Measurements from ENCODE around the gene NUB1. TPM values are rescaled to one million over a fixed set of nuclear protein-coding genes. Genes with fewer than 3 reads are reported as not detected.

Gene NUB1
- polyA plus RNA-seq, 1 of the 3 experiments (the other 2 are of a cell fraction) = 54.0 TPM

DNA sequence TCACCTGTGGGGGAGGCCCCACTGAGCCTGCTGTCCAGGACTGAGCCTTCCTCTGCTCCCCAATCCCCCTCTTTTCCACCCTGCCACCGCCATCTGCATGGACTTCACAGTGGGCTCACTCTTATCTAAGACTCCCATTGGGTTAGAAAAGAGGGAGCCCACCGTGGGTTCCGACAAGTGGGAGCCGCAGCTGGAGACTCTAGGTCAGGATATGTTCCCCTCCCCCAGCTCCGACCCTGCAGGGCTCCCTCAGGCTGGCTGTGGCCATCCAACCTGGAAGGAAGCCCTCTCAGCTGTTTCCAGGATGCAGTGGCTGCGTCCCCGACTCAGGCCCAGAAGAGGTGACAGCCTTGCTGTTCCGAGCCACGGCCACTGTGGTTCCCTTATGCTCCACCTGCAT, 63.4 kb downstream of the NUB1 start (continued):
- TF ChIP-seq, protein P1, sequence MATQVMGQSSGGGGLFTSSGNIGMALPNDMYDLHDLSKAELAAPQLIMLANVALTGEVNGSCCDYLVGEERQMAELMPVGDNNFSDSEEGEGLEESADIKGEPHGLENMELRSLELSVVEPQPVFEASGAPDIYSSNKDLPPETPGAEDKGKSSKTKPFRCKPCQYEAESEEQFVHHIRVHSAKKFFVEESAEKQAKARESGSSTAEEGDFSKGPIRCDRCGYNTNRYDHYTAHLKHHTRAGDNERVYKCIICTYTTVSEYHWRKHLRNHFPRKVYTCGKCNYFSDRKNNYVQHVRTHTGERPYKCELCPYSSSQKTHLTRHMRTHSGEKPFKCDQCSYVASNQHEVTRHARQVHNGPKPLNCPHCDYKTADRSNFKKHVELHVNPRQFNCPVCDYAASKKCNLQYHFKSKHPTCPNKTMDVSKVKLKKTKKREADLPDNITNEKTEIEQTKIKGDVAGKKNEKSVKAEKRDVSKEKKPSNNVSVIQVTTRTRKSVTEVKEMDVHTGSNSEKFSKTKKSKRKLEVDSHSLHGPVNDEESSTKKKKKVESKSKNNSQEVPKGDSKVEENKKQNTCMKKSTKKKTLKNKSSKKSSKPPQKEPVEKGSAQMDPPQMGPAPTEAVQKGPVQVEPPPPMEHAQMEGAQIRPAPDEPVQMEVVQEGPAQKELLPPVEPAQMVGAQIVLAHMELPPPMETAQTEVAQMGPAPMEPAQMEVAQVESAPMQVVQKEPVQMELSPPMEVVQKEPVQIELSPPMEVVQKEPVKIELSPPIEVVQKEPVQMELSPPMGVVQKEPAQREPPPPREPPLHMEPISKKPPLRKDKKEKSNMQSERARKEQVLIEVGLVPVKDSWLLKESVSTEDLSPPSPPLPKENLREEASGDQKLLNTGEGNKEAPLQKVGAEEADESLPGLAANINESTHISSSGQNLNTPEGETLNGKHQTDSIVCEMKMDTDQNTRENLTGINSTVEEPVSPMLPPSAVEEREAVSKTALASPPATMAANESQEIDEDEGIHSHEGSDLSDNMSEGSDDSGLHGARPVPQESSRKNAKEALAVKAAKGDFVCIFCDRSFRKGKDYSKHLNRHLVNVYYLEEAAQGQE (IDR thresholded peaks at IDR 0.05; ENCODE audit: low read depth, low read length) = no peak
- no peak for TF ChIP-seq GABPA (IDR thresholded peaks at IDR 0.05; ENCODE audit: low read depth)
- TF ChIP-seq YY1 (IDR thresholded peaks at IDR 0.05; ENCODE audit: low read depth) = no peak
- TF ChIP-seq, protein P2, sequence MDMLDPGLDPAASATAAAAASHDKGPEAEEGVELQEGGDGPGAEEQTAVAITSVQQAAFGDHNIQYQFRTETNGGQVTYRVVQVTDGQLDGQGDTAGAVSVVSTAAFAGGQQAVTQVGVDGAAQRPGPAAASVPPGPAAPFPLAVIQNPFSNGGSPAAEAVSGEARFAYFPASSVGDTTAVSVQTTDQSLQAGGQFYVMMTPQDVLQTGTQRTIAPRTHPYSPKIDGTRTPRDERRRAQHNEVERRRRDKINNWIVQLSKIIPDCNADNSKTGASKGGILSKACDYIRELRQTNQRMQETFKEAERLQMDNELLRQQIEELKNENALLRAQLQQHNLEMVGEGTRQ (IDR thresholded peaks at IDR 0.05; ENCODE audit: borderline replicate concordance, low read depth, low read length) = no peak
- TF ChIP-seq FOSL2 (IDR thresholded peaks at IDR 0.05; ENCODE audit: borderline replicate concordance, low read depth) = no peak
- TF ChIP-seq, protein P3, sequence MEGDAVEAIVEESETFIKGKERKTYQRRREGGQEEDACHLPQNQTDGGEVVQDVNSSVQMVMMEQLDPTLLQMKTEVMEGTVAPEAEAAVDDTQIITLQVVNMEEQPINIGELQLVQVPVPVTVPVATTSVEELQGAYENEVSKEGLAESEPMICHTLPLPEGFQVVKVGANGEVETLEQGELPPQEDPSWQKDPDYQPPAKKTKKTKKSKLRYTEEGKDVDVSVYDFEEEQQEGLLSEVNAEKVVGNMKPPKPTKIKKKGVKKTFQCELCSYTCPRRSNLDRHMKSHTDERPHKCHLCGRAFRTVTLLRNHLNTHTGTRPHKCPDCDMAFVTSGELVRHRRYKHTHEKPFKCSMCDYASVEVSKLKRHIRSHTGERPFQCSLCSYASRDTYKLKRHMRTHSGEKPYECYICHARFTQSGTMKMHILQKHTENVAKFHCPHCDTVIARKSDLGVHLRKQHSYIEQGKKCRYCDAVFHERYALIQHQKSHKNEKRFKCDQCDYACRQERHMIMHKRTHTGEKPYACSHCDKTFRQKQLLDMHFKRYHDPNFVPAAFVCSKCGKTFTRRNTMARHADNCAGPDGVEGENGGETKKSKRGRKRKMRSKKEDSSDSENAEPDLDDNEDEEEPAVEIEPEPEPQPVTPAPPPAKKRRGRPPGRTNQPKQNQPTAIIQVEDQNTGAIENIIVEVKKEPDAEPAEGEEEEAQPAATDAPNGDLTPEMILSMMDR (IDR thresholded peaks at IDR 0.05) = no peak
- TF ChIP-seq IRF3 (IDR thresholded peaks at IDR 0.05; ENCODE audit: low read depth, low read length) = no peak
- no peak for TF ChIP-seq NRF1 (IDR thresholded peaks at IDR 0.05; ENCODE audit: low read depth, low read length)
- no peak for TF ChIP-seq GATA2 (CRISPR knock-in tag; IDR thresholded peaks at IDR 0.05)
- no peak for TF ChIP-seq MAX (IDR thresholded peaks at IDR 0.05; ENCODE audit: low read depth)
- TF ChIP-seq TCF12 (IDR thresholded peaks at IDR 0.05) = no peak

- CTCF ChIA-PET = interaction anchor here (1.0 to 2.1 kb wide), 3 partner anchors 34 to 161 kb away, joined by 3 to 8 read pairs (median 6); no protein-coding TSS in a partner anchor
- Histone ChIP-seq H3F3A (replicated peaks; ENCODE audit: insufficient read depth) (no peaks in the 10 kb centered on the region), H2AFZ (ENCODE audit: low read depth) (no peak overlapping the region), H3K27me3 (ENCODE audit: insufficient read depth) (peaks cover 25% of the 10 kb centered on the region), H3K4me3 (ENCODE audit: low read depth in 2 of 2, low read length in 1 of 2) (no peak overlapping the region), H3K27ac (ENCODE audit: low read depth in 2 of 2, low read length in 1 of 2) (no peak overlapping the region), H3K79me2 (ENCODE audit: insufficient read depth) (no peaks in the 10 kb centered on the region), H3K9ac (no peak overlapping the region), H3K9me3 (no peaks in the 10 kb centered on the region), H3K4me1 (ENCODE audit: control insufficient read depth in 1 of 2, insufficient read depth in 2 of 2, low read depth in 1 of 2, low read length in 1 of 2) (peaks cover 0 to 13% of the 10 kb centered on the region in 2 experiments; a peak in 2 of 4 replicates), H3K36me3 (replicated peaks in 1 of 2; ENCODE audit: control insufficient read depth in 1 of 2, insufficient read depth in 2 of 2, low read length in 1 of 2) (no peaks in the 10 kb centered on the region), H4K20me1 (ENCODE audit: insufficient read depth) (no peaks in the 10 kb centered on the region), H3K4me2 (no peak overlapping the region), H3K9me2 (no peaks in the 10 kb centered on the region)
- TF ChIP-seq FOSL2 (IDR thresholded peaks at IDR 0.05; ENCODE audit: borderline replicate concordance, low read depth) (no peak), NFIC (IDR thresholded peaks at IDR 0.05; ENCODE audit: borderline replicate concordance) (no peak), MXI1 (IDR thresholded peaks at IDR 0.05; ENCODE audit: low read depth, low read length) (no peak), MAX (IDR thresholded peaks at IDR 0.05; ENCODE audit: low read depth) (no peak), JUND (IDR thresholded peaks at IDR 0.05) (no peak)
- DNase-seq = peak; percentile 26
- POLR2A ChIA-PET = no interaction called here
- 89% methylated on average over 10 of the region's 10 CpGs for WGBS (ENCODE audit: low lambda C conversion rate)
Measured at GRCh38 chr7:151405588-151405987, 64.0 kb downstream of the NUB1 start.

Data from SK-N-SH (cell line).